Smooth muscle cell (in vitro differentiated cells): ENCODE data around the gene NT5C2. TPM values are rescaled to one million over a fixed set of nuclear protein-coding genes. Genes with fewer than 3 reads are reported as not detected.
"Not testable (repeated sequence)": the region's sequence is repeated elsewhere in the genome, so short reads cannot be mapped to it uniquely, and the experiment has no call there.

Source experiments
- DNase-seq: peaks from one replicate; lab custom pipeline; 2025; ENCODE audit not compliant: unreplicated experiment; lab: John Stamatoyannopoulos, UW
- H2AFZ ChIP-seq: fragments of 200-600 bp; sonication (generic); 2 replicates; pipeline ENCODE4 v1.6.0; 2016; ENCODE audit warnings: antibody characterized with exemption, low read depth, mild to moderate bottlenecking
- H3F3A ChIP-seq: fragments of 200-600 bp; sonication (generic); 2 replicates; pipeline ENCODE4 v1.6.0; 2017; ENCODE audit warnings: antibody characterized with exemption, low read depth
- H3K27ac ChIP-seq: fragments of 200-600 bp; sonication (generic); 2 replicates; pipeline ENCODE4 v1.5.1; 2016; ENCODE audit warnings: low read depth, mild to moderate bottlenecking
- H3K27me3 ChIP-seq: fragments of 200-600 bp; sonication (generic); 2 replicates; pipeline ENCODE4 v1.6.1; 2016; ENCODE audit warnings: low read depth, mild to moderate bottlenecking
- H3K36me3 ChIP-seq: fragments of 200-600 bp; sonication (generic); 2 replicates; pipeline ENCODE4 v1.5.1; 2016; ENCODE audit warnings: low read depth
- H3K4me1 ChIP-seq: fragments of 200-600 bp; sonication (generic); 2 replicates; pipeline ENCODE4 v1.5.1; 2016; ENCODE audit warnings: low read depth
- H3K4me2 ChIP-seq: fragments of 200-600 bp; sonication (generic); 2 replicates; pipeline ENCODE4 v1.6.0; 2016; ENCODE audit warnings: mild to moderate bottlenecking
- H3K4me3 ChIP-seq: fragments of 200-600 bp; sonication (generic); 2 replicates; pipeline ENCODE4 v1.5.1; 2016; ENCODE audit warnings: mild to moderate bottlenecking
- H3K79me2 ChIP-seq: fragments of 200-600 bp; sonication (generic); 2 replicates; pipeline ENCODE4 v1.6.0; 2016; ENCODE audit warnings: low read depth, mild to moderate bottlenecking
- H3K9ac ChIP-seq: fragments of 200-600 bp; sonication (generic); 2 replicates; pipeline ENCODE4 v1.6.0; 2016; ENCODE audit warnings: low read depth
- H3K9me3 ChIP-seq: fragments of 200-600 bp; sonication (generic); replicated peaks from 2 replicates; pipeline ENCODE4 v1.5.1; 2016; ENCODE audit warnings: low read depth
- H4K20me1 ChIP-seq: fragments of 200-600 bp; sonication (generic); 2 replicates; pipeline ENCODE4 v1.6.0; 2016; ENCODE audit warnings: low read depth
- WGBS: methylation state at CpG from one replicate; pipeline ENCODE4 v1.1.7; 2016; ENCODE audit warnings: low lambda C conversion rate; 5-methylcytosine and 5-hydroxymethylcytosine counted together
- polyA plus RNA-seq: library from polyadenylated mRNA; unstranded; fragments of >200 nt; fragmentation: Nextera tagmentation; extraction: Ambion mirVana; gene quantifications from 2 replicates; pipeline ENCODE4 v1.2.1, GENCODE V29; 2016
- total RNA-seq: library from RNA; depleted of rRNA; stranded (reverse); fragments of >200 nt; gene quantifications from 2 replicates; pipeline ENCODE4 v1.2.3, GENCODE V29; 2014
- TF ChIP-seq, protein P1 (sequence below): fragments of 200-600 bp; sonication (generic); IDR thresholded peaks from 2 replicates; pipeline ENCODE4 v1.5.1; 2017; ENCODE audit warnings: borderline replicate concordance, mild to moderate bottlenecking, antibody characterized with exemption; ENCODE audit not compliant: insufficient read depth, poor library complexity, severe bottlenecking

Gene NT5C2
- total and polyA plus RNA-seq, 2 experiments from 2014 or later: 19.1 to 33.5 TPM

DNA sequence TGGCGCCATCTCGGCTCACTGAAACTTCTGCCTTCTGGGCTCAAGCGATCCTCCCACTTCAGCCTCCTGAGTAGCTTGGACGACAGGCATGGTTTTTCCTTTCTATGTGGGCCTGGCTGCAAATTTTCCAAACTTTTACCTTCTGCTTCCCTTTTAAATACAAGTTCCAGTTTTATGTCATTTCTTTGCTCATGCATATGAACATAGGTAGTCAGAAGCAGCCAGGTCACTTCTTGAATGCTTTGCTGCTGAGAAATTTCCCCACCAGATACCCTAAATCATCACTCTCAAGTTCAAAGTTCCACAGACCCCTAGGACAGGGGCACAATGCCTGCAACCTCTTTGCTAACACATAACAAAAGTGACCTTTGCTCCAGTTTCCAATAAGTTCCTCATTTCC, 31.1 kb upstream of the NT5C2 start:
- Histone ChIP-seq H3K27me3 (no peaks in the 10 kb centered on the region), H3K27ac (no peak overlapping the region), H3F3A (no peaks in the 10 kb centered on the region), H3K4me1 (no peaks in the 10 kb centered on the region), H2AFZ (no peak overlapping the region), H3K79me2 (no peaks in the 10 kb centered on the region), H3K9me3 (no peaks in the 10 kb centered on the region), H3K36me3 (no peaks in the 10 kb centered on the region), H3K4me2 (no peak overlapping the region), H3K4me3 (no peak overlapping the region), H3K9ac (no peak overlapping the region), H4K20me1 (no peaks in the 10 kb centered on the region)
- DNase-seq: no peak
- 95% methylated on average over 4 of the region's 4 CpGs for WGBS
- TF ChIP-seq, protein P1, sequence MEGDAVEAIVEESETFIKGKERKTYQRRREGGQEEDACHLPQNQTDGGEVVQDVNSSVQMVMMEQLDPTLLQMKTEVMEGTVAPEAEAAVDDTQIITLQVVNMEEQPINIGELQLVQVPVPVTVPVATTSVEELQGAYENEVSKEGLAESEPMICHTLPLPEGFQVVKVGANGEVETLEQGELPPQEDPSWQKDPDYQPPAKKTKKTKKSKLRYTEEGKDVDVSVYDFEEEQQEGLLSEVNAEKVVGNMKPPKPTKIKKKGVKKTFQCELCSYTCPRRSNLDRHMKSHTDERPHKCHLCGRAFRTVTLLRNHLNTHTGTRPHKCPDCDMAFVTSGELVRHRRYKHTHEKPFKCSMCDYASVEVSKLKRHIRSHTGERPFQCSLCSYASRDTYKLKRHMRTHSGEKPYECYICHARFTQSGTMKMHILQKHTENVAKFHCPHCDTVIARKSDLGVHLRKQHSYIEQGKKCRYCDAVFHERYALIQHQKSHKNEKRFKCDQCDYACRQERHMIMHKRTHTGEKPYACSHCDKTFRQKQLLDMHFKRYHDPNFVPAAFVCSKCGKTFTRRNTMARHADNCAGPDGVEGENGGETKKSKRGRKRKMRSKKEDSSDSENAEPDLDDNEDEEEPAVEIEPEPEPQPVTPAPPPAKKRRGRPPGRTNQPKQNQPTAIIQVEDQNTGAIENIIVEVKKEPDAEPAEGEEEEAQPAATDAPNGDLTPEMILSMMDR: no peak

DNA sequence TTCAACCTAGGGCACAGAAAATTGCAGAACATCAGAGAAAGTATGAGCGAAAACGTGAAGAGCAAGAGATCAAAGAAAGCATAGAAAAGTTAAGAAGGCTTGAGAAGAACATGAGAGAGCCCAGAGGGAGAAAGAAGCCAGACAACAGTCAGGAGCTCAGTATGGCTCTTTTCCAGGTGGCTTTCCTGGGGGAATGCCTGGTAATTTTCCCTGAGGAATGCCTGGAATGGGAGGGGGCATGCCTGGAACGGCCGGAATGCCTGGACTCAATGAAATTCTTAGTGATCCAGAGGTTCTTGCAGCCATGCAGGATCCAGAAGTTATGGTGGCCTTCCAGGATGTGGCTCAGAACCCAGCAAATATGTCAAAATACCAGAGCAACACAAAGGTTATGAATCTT, 23.3 kb upstream of the NT5C2 start:
- not testable (repeated sequence) for H4K20me1 ChIP-seq, H3K79me2 ChIP-seq, H2AFZ ChIP-seq, H3K36me3 ChIP-seq, H3K4me1 ChIP-seq, H3F3A ChIP-seq, H3K27me3 ChIP-seq, H3K9ac ChIP-seq, H3K4me2 ChIP-seq, H3K27ac ChIP-seq, H3K4me3 ChIP-seq, H3K9me3 ChIP-seq, DNase-seq
- WGBS: 51% methylated on average over 4 of the region's 4 CpGs

DNA sequence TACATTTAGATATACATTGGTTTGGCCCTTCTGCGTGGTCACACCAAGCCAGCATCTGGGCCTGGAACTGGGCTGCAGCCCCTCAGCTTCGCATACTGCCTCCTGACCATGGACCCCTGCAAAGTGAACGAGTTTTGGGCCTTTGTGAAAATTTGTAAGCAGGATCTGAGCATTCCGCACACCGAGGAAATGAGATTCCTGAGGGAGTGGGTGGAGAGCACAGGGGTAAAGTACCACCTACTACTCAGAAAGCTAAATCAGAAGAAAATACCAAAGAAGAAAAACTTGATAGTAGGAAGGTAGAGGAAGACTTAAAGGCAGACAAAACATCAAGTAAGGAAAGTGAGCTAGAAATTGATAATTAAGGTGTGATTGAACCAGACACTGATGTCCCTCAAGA, 22.5 kb upstream of the NT5C2 start:
- no peak for DNase-seq
- Histone ChIP-seq H3K27ac (no peak overlapping the region), H3K4me1 (no peaks in the 10 kb centered on the region), H4K20me1 (no peaks in the 10 kb centered on the region), H3K36me3 (no peaks in the 10 kb centered on the region), H3K4me3 (no peak overlapping the region), H3K79me2 (no peaks in the 10 kb centered on the region), H3K4me2 (no peak overlapping the region), H3K9ac (no peak overlapping the region), H2AFZ (no peak overlapping the region), H3K9me3 (no peaks in the 10 kb centered on the region), H3F3A (no peaks in the 10 kb centered on the region), H3K27me3 (no peaks in the 10 kb centered on the region)
- TF ChIP-seq, protein P1: no peak
- 86% methylated on average over 5 of the region's 5 CpGs for WGBS

DNA sequence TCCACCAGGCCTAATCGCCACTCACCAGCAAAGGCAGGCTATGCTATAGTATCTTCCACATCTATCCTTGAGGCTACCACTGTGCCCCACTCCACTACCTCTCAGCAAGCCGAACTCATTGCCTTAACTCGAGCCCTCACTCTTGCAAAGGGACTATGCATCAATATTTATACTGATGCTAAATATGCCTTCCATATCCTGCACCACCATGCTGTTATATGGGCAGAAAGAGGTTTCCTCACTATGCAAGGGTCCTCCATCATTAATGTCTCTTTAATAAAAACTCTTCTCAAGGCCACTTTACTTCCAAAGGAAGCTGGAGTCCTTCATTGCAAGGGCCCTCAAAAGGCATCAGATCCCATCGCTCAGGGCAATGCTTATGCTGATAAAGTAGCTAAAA, 17.2 kb upstream of the NT5C2 start:
- 96% methylated on average over 4 of the region's 4 CpGs for WGBS
- not testable (repeated sequence) for H3K4me2 ChIP-seq

DNA sequence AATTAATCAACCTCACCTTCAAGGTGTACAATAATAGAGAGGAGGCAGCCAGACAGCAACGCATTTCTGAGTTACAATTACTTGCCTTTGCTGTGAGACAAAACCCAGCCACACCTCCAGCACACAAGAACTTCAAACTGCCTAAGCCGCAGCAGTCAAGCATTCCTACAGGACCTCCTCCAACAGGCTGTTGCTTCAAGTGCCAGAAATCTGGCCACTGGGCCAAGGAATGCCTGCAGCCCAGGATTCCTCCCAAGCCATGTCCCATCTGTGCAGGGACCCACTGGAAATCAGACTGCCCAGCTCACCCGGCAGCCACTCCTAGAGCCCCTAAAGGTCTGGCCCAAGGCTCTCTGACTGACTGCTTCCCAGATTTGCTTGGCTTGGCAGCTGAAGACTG, 14.6 kb upstream of the NT5C2 start:
- H3K27ac ChIP-seq, H3K4me1 ChIP-seq, H3K9ac ChIP-seq, H3F3A ChIP-seq, H3K4me2 ChIP-seq, H3K36me3 ChIP-seq, H2AFZ ChIP-seq, H3K9me3 ChIP-seq, H3K4me3 ChIP-seq, DNase-seq, H3K79me2 ChIP-seq, H3K27me3 ChIP-seq, H4K20me1 ChIP-seq: not testable (repeated sequence)
- 67% methylated on average over 3 of the region's 3 CpGs for WGBS

More for the DNA sequence above, 17.2 kb upstream of the NT5C2 start:
- not testable (repeated sequence) for H4K20me1 ChIP-seq, H3K36me3 ChIP-seq, H3K9me3 ChIP-seq, H3K9ac ChIP-seq, H3F3A ChIP-seq, H3K79me2 ChIP-seq, H3K4me3 ChIP-seq, H3K27me3 ChIP-seq, H3K27ac ChIP-seq, DNase-seq, H2AFZ ChIP-seq, H3K4me1 ChIP-seq
